SH-SY5Y (cell line): ENCODE measurements around the gene BCL2L13.

Experiments
- GATA2 ChIP-seq: IDR thresholded peaks from 2 replicates; pipeline ENCODE4 v1.6.1; 2011; ENCODE audit warnings: mild to moderate bottlenecking, low read depth, low read length
- GATA3 ChIP-seq: IDR thresholded peaks from 2 replicates; pipeline ENCODE4 v1.6.1; 2011; ENCODE audit warnings: low read depth, mild to moderate bottlenecking, low read length, moderate library complexity

BCL2L13 gene

GRCh38 chr22:17746916-17747315 lies 108.4 kb downstream of the BCL2L13 start:
- no peak for TF ChIP-seq GATA3
- no peak for TF ChIP-seq GATA2

DNA sequence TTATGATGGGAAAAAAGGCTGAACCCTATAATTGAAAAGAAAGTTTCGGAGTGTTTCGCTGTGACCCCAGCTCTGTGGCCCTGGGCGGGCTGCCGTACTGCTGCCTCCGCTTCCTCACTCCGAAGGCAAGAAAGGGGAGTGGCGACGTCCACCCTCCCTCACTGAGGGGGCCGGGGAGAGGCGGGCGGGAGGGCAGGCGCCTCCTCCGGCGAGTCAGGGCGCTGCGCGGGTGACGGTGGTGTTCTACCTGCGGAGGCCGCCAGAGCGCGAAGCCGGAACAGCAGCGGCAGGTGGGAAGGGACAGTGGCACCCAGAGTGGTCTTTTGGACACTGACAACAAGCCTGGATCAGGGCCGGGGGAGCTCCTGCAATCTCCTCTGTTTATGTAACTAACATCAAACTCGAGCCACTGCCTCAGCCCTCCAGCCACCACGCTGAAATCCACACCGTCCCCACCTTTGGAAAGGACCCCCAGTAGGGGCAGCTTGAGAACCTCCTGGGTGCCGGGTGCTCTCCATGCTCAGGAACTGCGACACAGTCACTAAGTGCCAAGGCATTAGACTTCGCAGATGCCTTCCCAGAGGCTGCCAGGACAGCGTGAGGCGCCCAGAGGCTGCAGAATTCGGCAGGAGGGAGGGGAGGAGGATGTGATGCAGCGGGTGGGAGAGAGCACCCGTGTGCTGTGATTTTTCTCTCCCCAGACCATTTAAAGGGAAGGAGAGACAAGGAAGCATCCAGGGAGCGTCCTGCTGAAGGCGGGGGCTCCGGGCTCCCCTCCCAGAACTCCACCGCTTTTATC lies 110.2 kb downstream of the BCL2L13 start:
- no peak for TF ChIP-seq GATA3
- TF ChIP-seq GATA2: no peak

DNA sequence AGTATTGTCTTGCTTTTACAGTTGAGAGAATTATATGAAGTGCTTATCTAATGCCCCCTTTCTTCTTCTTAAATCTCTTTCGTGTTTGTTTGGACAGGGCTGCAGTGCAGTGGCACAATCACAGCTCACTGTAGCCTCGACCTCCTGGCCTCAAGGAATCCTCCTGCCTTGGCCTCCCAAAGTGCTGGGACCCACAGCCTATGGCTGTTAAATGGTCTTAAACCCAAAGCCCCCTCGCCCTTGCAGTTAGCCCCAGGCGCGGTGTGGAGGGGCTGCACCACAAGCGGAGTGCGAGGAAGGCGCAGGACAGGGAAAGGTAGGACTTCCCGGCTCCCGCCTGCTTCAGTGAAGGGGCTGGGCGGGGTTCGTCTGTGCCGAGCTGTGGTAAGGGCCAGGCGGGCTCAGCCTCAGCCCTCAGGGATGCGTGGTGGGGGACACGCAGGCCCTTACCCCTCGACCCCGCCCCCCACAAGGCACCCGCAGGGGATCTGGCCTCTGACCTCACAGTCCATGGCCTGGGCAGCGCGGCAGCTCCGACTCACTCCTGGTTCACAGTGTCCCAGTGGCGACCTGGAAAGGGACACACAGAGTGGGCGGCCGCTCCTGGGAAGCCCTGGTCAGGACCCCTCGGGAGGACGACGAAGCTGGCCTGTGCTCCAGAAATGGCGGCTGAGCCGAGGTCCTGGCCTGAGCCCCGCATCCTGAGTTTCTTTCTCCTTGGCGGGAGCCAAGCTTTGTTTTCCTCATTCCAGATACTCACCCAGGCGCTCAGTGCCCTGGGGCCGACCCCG lies 111.2 kb downstream of the BCL2L13 start:
- TF ChIP-seq GATA2 (no peak), GATA3 (no peak)

GRCh38 chr22:17751596-17751995 lies 113.0 kb downstream of the BCL2L13 start:
- no peak for TF ChIP-seq GATA3
- TF ChIP-seq GATA2: no peak

DNA sequence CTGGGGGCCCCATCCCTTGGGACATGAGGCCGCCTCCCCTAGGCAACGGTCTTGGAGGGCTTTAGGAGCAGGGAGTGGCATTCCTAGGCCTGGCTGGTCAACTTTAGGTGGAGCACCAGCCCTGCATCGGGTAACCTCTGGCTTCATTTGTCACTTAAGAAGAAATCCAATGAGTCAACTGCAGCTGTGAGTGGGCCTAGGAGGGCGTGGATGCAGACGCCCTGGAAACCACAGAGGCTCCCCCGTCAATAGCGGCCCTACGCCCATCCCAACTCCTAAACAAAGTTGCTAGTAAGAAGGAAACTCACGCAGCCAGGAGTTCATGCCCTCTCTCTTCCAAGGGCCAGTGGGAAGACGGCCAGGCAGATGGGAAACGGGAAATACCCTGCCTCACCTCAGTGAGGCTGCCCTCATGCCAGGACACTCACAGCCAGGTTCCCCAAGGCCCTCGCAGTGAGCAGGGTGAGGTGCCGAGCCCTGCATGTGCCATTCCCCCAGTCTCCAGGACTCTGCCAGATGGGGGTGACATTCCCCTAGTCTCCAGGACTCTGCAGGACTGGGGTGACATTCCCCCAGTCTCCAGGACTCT lies 114.9 kb downstream of the BCL2L13 start:
- TF ChIP-seq GATA2 (no peak), GATA3 (no peak)

DNA sequence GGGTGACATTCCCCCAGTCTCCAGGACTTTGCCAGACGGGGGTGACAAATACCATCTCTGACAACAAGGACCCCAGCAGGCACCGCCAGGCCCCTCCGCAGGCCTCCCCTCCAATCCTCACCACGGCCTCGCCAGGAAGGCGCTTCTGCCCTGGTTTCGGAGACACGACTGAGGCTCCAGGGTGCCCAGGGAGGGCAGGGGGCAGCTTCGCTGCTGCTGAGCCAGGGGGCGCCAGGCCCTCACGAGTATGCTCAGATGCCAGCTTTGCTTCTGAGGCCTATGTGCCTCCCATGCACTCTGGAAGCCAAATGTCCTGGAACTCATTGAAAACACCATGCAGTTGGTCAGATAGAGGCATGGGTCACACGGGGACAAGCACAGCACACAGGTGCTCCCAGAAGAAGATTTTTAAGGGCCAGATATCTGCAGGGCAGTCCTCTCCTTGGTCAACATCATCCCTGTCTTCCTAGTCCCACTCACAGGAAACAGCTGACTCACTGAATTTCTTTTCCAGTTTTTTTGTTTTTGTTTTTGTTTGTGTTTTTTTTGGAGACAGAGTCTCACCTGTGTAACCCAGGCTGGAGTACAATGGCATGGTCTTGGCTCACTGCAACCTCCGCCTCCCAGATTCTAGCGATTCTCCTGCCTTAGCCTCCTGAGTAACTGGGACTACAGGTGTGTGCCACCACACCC lies 115.8 kb downstream of the BCL2L13 start:
- TF ChIP-seq GATA2 (no peak), GATA3 (no peak)

- TF ChIP-seq GATA3 (no peak), GATA2 (no peak)
Observed at GRCh38 chr22:17761138-17761488, 122.6 kb downstream of the BCL2L13 start.

DNA sequence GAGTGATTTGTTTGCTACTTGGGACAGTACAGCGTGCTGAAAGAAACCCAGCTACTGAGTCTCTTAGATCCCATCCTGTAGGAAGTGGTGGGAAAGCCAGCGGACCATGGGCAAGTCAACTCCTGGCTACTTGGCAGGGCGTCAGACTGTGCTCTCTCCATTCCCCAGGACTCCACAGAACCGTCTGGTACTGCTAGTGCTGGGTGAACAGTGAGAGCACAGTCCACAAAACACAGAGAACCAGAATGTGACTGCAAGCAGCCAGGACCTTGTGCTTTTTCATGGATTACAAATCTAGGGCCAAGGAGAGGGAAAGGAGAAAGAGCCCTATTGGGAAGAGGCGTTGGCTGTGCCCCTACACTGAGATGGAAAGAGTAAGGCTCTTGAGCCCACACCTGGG lies 125.5 kb downstream of the BCL2L13 start:
- no peak for TF ChIP-seq GATA2
- no peak for TF ChIP-seq GATA3

- TF ChIP-seq GATA3 (no peak), GATA2 (no peak)
Observed at GRCh38 chr22:17767233-17768065, 128.9 kb downstream of the BCL2L13 start.

DNA sequence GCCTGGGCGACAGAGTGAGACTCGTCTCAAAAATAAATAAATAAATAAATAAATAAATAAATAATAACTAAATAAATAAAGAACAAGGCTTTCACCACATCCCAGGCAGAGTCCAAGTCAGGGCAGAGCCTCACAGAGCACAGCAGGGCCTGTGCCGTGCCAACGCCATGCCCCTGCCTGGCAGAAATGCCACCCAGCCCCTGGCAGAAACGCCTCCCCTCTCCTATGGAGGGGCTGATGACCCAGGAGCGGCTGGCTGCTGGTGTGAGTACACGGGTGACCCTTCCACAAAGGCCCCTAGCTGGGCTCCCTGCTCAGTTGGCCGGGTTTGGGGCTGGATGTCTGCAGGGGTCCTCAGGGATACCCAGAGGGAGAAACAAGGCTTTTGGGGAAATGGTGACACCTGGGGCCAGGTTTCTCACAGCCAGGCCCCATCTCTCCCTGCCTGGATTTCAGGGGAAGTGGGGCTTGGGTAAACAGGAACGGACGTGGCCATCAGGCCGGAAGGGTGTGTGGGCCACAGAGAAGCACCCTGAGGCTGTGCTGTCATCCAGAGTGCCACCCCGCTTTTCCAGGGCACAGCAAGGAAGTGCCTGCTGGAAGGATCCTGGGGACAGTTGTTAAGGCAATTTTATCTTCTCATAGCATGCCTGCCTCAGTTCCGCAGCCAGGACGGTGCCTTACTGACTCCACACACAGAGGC lies 130.6 kb downstream of the BCL2L13 start:
- TF ChIP-seq GATA2 (no peak), GATA3 (no peak)

- no peak for TF ChIP-seq GATA3
- no peak for TF ChIP-seq GATA2
Observed at GRCh38 chr22:17769716-17770082, 131.1 kb downstream of the BCL2L13 start.

GRCh38 chr22:17770180-17771077 lies 131.9 kb downstream of the BCL2L13 start:
- TF ChIP-seq GATA2 (no peak), GATA3 (no peak)
